Measurements from ENCODE around the gene PLEKHG2.

Gene PLEKHG2

DNA sequence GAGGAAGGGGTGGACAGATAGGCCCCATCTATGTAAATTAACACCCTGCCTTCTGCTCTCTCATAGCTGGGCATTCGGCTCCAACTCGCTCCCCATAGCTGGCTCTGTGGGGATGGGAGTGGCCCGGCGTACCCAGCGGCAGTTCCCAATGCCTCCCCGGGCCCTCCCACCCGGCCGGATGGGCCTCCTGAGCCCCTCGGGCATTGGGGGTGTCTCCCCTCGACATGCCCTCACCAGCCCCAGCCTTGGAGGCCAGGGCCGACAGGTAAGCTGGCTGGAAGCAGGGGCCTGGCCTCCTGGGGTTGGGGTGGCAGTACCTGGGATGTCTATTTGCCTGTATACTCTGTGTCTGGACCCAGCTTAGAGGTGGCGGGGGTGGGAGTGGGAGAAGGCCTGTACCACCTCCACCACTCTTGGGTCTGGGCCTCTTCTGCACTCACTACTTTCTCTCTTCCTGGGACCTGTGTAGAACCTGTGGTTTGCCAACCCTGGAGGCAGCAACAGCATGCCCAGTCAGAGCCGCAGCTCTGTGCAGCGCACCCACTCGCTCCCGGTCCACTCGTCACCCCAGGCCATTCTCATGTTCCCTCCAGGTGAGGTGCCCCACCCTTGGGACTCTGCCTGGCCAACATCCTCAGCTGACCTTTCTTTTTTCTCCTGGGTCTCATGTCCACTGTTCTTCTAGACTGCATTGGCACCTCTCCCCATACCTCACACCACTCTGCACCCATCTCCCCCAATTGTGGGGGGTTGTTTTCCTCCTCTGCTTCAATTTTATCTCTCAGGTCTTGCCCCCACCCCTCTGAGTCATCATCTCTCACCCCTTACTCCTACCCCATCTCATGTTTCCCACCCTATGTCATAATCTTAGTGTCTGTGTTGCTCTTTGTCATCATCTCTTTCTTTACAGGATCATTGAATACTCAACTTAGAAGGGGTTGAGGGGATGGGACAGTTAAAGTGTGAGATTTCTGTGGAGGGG lies 31.7 kb upstream of the PLEKHG2 start:
- Histone ChIP-seq H3K4me2 (no peak overlapping the region), H3K36me3 (ENCODE audit: insufficient read depth) (peaks cover 4% of the 10 kb centered on the region; the same call in 1 of the 2 replicates), H2AFZ (ENCODE audit: low read depth) (no peak overlapping the region), H3K79me2 (ENCODE audit: insufficient read depth, low read depth) (no peaks in the 10 kb centered on the region), H3K4me3 (IDR thresholded peaks at IDR 0.05; ENCODE audit: insufficient read depth, low read depth, low read length) (no peak overlapping the region), H3K9ac (no peak overlapping the region), H3K27ac (no peak overlapping the region), H3K27me3 (ENCODE audit: insufficient read depth, low read depth) (no peaks in the 10 kb centered on the region), H4K20me1 (ENCODE audit: insufficient read depth) (no peaks in the 10 kb centered on the region), H3K4me1 (ENCODE audit: low read depth, poor library complexity, severe bottlenecking) (no peaks in the 10 kb centered on the region)
- TF ChIP-seq CTCF (conservative IDR thresholded peaks at IDR 0.05; ENCODE audit: low read depth, low read length) = no peak

GRCh38 chr19:39381910-39382611 lies 30.4 kb upstream of the PLEKHG2 start:
- Histone ChIP-seq H3K36me3 (ENCODE audit: insufficient read depth) (peaks cover 4% of the 10 kb centered on the region; the same call in 1 of the 2 replicates), H3K4me3 (IDR thresholded peaks at IDR 0.05; ENCODE audit: insufficient read depth, low read depth, low read length) (no peak overlapping the region), H4K20me1 (ENCODE audit: insufficient read depth) (no peaks in the 10 kb centered on the region), H3K27ac (no peak overlapping the region), H3K4me2 (no peak overlapping the region), H3K79me2 (ENCODE audit: insufficient read depth, low read depth) (no peaks in the 10 kb centered on the region), H3K27me3 (ENCODE audit: insufficient read depth, low read depth) (no peaks in the 10 kb centered on the region), H2AFZ (ENCODE audit: low read depth) (no peak overlapping the region), H3K4me1 (ENCODE audit: low read depth, poor library complexity, severe bottlenecking) (no peaks in the 10 kb centered on the region), H3K9ac (no peak overlapping the region)
- no peak for TF ChIP-seq CTCF (conservative IDR thresholded peaks at IDR 0.05; ENCODE audit: low read depth, low read length)

GRCh38 chr19:39382991-39383828 lies 29.3 kb upstream of the PLEKHG2 start:
- Histone ChIP-seq H3K36me3 (ENCODE audit: insufficient read depth) (peaks cover 4% of the 10 kb centered on the region; the same call in 1 of the 2 replicates), H3K4me2 (no peak overlapping the region), H3K4me3 (IDR thresholded peaks at IDR 0.05; ENCODE audit: insufficient read depth, low read depth, low read length) (no peak overlapping the region), H4K20me1 (ENCODE audit: insufficient read depth) (no peaks in the 10 kb centered on the region), H3K9ac (no peak overlapping the region), H3K27ac (no peak overlapping the region), H2AFZ (ENCODE audit: low read depth) (no peak overlapping the region), H3K27me3 (ENCODE audit: insufficient read depth, low read depth) (no peaks in the 10 kb centered on the region), H3K79me2 (ENCODE audit: insufficient read depth, low read depth) (no peaks in the 10 kb centered on the region), H3K4me1 (ENCODE audit: low read depth, poor library complexity, severe bottlenecking) (no peaks in the 10 kb centered on the region)
- TF ChIP-seq CTCF (conservative IDR thresholded peaks at IDR 0.05; ENCODE audit: low read depth, low read length) = no peak

Measured in KMS-11 (cell line).